Renal pelvis (tissue), 12 donors: ENCODE measurements around the gene OVAAL. TPM values are rescaled to one million over a fixed set of nuclear protein-coding genes. Genes with fewer than 3 reads are reported as not detected.
A peak's percentile ranks its signal among the peaks of the same experiment; 100 is the strongest.

Experiments
- DNase-seq: peaks from one replicate; pipeline ENCODE4 v3.0.0-alpha.2; 2013
- long read RNA-seq, 16 experiments: transcript quantifications; one replicate each; lab custom pipeline, GENCODE V29; 2026
- polyA plus RNA-seq, 3 donors: library from polyadenylated mRNA; unstranded; fragments of 120-200 nt; gene quantifications; one replicate each; pipeline ENCODE4 v1.2.1, GENCODE V29; 2013; ENCODE audit not compliant: insufficient read length in 3 of 3

OVAAL gene
- not detected for polyA plus RNA-seq
- long read RNA-seq, donor 1: 0 reads
- long read RNA-seq, donor 2: 0 reads
- long read RNA-seq, donor 3: 0 reads
- long read RNA-seq, donor 4: 0 reads
- long read RNA-seq, donor 5: 0 reads
- long read RNA-seq, donor 6: 0 reads
- long read RNA-seq, donor 7: 0 reads
- long read RNA-seq, donor 8: 0 reads
- long read RNA-seq, donor 9: 0 reads
- long read RNA-seq, donor 10: 0 reads
- long read RNA-seq, donor 11: 0 reads
- long read RNA-seq, donor 12: 0 reads
- long read RNA-seq, donor 13: 0 reads
- long read RNA-seq, donor 14: 0 reads
- long read RNA-seq, donor 15: 0 reads
- long read RNA-seq, donor 16: 0 reads

GRCh38 chr1:180558664-180559063 is at the start of gene OVAAL:
OVAAL (plus strand) TSS chr1:180558964.
- DNase-seq: no peak

GRCh38 chr1:180510882-180511281 is 47.9 kb upstream of the OVAAL start:
- no peak for DNase-seq

GRCh38 chr1:180513531-180513930 is 45.2 kb upstream of the OVAAL start:
- no peak for DNase-seq

- no peak for DNase-seq
Measured at GRCh38 chr1:180515364-180515763, 43.4 kb upstream of the OVAAL start.

- DNase-seq: peak; percentile 78
Measured at GRCh38 chr1:180515857-180516388, 42.8 kb upstream of the OVAAL start.

- DNase-seq: no peak
Measured at GRCh38 chr1:180519846-180520245, 38.9 kb upstream of the OVAAL start.

- no peak for DNase-seq
Measured at GRCh38 chr1:180521474-180522212, 37.1 kb upstream of the OVAAL start.

GRCh38 chr1:180522213-180522515 is 36.6 kb upstream of the OVAAL start:
- no peak for DNase-seq

GRCh38 chr1:180524160-180524914 is 34.4 kb upstream of the OVAAL start:
- DNase-seq: no peak

- no peak for DNase-seq
Measured at GRCh38 chr1:180524915-180525714, 33.6 kb upstream of the OVAAL start.

GRCh38 chr1:180525715-180526039 is 33.1 kb upstream of the OVAAL start:
- DNase-seq: no peak

GRCh38 chr1:180527101-180527669 is 31.6 kb upstream of the OVAAL start:
- no peak for DNase-seq

- no peak for DNase-seq
Measured at GRCh38 chr1:180528868-180529470, 29.8 kb upstream of the OVAAL start.

GRCh38 chr1:180530501-180530900 is 28.3 kb upstream of the OVAAL start:
- no peak for DNase-seq

- no peak for DNase-seq
Measured at GRCh38 chr1:180532854-180533253, 25.9 kb upstream of the OVAAL start.

- peak; percentile 52 for DNase-seq
Measured at GRCh38 chr1:180533266-180533987, 25.3 kb upstream of the OVAAL start.

GRCh38 chr1:180534214-180534613 is 24.6 kb upstream of the OVAAL start:
- no peak for DNase-seq

GRCh38 chr1:180535418-180535999 is 23.3 kb upstream of the OVAAL start:
- DNase-seq: no peak

GRCh38 chr1:180536821-180537372 is 21.9 kb upstream of the OVAAL start:
- DNase-seq: no peak

- DNase-seq: no peak
Measured at GRCh38 chr1:180539136-180539535, 19.6 kb upstream of the OVAAL start.
